ENCODE measurements around the gene LAIR2. TPM values are rescaled to one million over a fixed set of nuclear protein-coding genes. Genes with fewer than 3 reads are reported as not detected.
A peak's percentile ranks its signal among the peaks of the same experiment; 100 is the strongest.
"Not testable (repeated sequence)": the region's sequence is repeated elsewhere in the genome, so short reads cannot be mapped to it uniquely, and the experiment has no call there.

Gene LAIR2
- total and polyA plus RNA-seq, 4 donors = 1.7 TPM; not detected in 3

GRCh38 chr19:54509200-54509940, 6.7 kb downstream of the LAIR2 start:
- not testable (repeated sequence) for DNase-seq; H3K27me3 ChIP-seq (ENCODE audit: control insufficient read depth in 3 of 3, insufficient read depth in 3 of 3, low read length in 2 of 3); H3K9me3 ChIP-seq (ENCODE audit: control insufficient read depth in 4 of 4, insufficient read depth in 3 of 4, low read length in 3 of 4); H3K9ac ChIP-seq (ENCODE audit: insufficient read depth in 1 of 2, low read length in 2 of 2); H3K4me3 ChIP-seq; ATAC-seq (ENCODE audit: insufficient read depth, low FRiP score); H3K4me1 ChIP-seq (ENCODE audit: control insufficient read depth in 5 of 5, insufficient read depth in 5 of 5, low read length in 5 of 5); H3K36me3 ChIP-seq (ENCODE audit: control insufficient read depth in 4 of 4, insufficient read depth in 4 of 4, low read length in 4 of 4); H3K27ac ChIP-seq (ENCODE audit: low read depth in 1 of 2, low read length in 1 of 2)
- 61 to 73% methylated on average over 6 to 8 of the region's 21 CpGs for WGBS, 2 donors

GRCh38 chr19:54515156-54515555, 12.5 kb downstream of the LAIR2 start:
- Histone ChIP-seq H3K4me3 (no peak overlapping the region), H3K36me3 (ENCODE audit: control insufficient read depth in 4 of 4, insufficient read depth in 4 of 4, low read length in 4 of 4) (no peaks in the 10 kb centered on the region), H3K27me3 (ENCODE audit: control insufficient read depth in 3 of 3, insufficient read depth in 3 of 3, low read length in 2 of 3) (no peaks in the 10 kb centered on the region), H3K4me1 (ENCODE audit: control insufficient read depth in 5 of 5, insufficient read depth in 5 of 5, low read length in 5 of 5) (no peaks in the 10 kb centered on the region), H3K27ac (ENCODE audit: low read depth in 1 of 2, low read length in 1 of 2) (no peak overlapping the region), H3K9ac (ENCODE audit: insufficient read depth in 1 of 2, low read length in 2 of 2) (no peak overlapping the region), H3K9me3 (ENCODE audit: control insufficient read depth in 4 of 4, insufficient read depth in 3 of 4, low read length in 3 of 4) (peaks cover 0 to 10% (median 0%) of the 10 kb centered on the region in 4 donors)
- DNase-seq (no peak), ATAC-seq (ENCODE audit: insufficient read depth, low FRiP score) (no peak)
- WGBS, 2 donors = 62 to 70% methylated on average over 3 of the region's 3 CpGs
- no peak for TF ChIP-seq CTCF (IDR thresholded peaks at IDR 0.05; ENCODE audit: control extremely low read depth, extremely low read depth)

GRCh38 chr19:54517483-54517882, 14.9 kb downstream of the LAIR2 start:
- no peak for TF ChIP-seq CTCF (IDR thresholded peaks at IDR 0.05; ENCODE audit: control extremely low read depth, extremely low read depth)
- no peak overlapping the region for H3K9ac ChIP-seq (ENCODE audit: insufficient read depth in 1 of 2, low read length in 2 of 2)
- peaks cover 0 to 6% (median 0%) of the 10 kb centered on the region in 4 donors for H3K9me3 ChIP-seq (ENCODE audit: control insufficient read depth in 4 of 4, insufficient read depth in 3 of 4, low read length in 3 of 4)
- H3K36me3 ChIP-seq (ENCODE audit: control insufficient read depth in 4 of 4, insufficient read depth in 4 of 4, low read length in 4 of 4) = no peaks in the 10 kb centered on the region
- no peak overlapping the region for H3K4me3 ChIP-seq
- ATAC-seq (ENCODE audit: insufficient read depth, low FRiP score) (no peak), DNase-seq (peak; percentile 74 to 85 (median 74))
- no peaks in the 10 kb centered on the region for H3K4me1 ChIP-seq (ENCODE audit: control insufficient read depth in 5 of 5, insufficient read depth in 5 of 5, low read length in 5 of 5)
- WGBS, 2 donors = 1% methylated on average over 4 of the region's 4 CpGs
- no peak overlapping the region for H3K27ac ChIP-seq (ENCODE audit: low read depth in 1 of 2, low read length in 1 of 2)
- H3K27me3 ChIP-seq (ENCODE audit: control insufficient read depth in 3 of 3, insufficient read depth in 3 of 3, low read length in 2 of 3) = no peaks in the 10 kb centered on the region

- no peak for ATAC-seq (ENCODE audit: insufficient read depth, low FRiP score)
- Histone ChIP-seq H3K4me1 (ENCODE audit: control insufficient read depth in 5 of 5, insufficient read depth in 5 of 5, low read length in 5 of 5) (no peaks in the 10 kb centered on the region), H3K4me3 (no peak overlapping the region), H3K9ac (ENCODE audit: insufficient read depth in 1 of 2, low read length in 2 of 2) (no peak overlapping the region), H3K27me3 (ENCODE audit: control insufficient read depth in 3 of 3, insufficient read depth in 3 of 3, low read length in 2 of 3) (no peaks in the 10 kb centered on the region), H3K36me3 (ENCODE audit: control insufficient read depth in 4 of 4, insufficient read depth in 4 of 4, low read length in 4 of 4) (no peaks in the 10 kb centered on the region), H3K9me3 (ENCODE audit: control insufficient read depth in 4 of 4, insufficient read depth in 3 of 4, low read length in 3 of 4) (peaks cover 0 to 6% (median 0%) of the 10 kb centered on the region in 4 donors), H3K27ac (ENCODE audit: low read depth in 1 of 2, low read length in 1 of 2) (no peak overlapping the region)
- no peak for TF ChIP-seq CTCF (IDR thresholded peaks at IDR 0.05; ENCODE audit: control extremely low read depth, extremely low read depth)
- 19 to 30% methylated on average over 5 of the region's 5 CpGs for WGBS, 2 donors
- peak in 2 of 3 donors; percentile 0 to 16 for DNase-seq
Measured at GRCh38 chr19:54518844-54519243, 16.2 kb downstream of the LAIR2 start.

All from lung (tissue), 12 donors.